ENCODE data around the gene MCM8. TPM values are rescaled to one million over a fixed set of nuclear protein-coding genes. Genes with fewer than 3 reads are reported as not detected.

The MCM8 gene
- total RNA-seq, 2 donors from 2014 or later = 26.1 to 43.0 TPM

GRCh38 chr20:5971203-5971602, 20.8 kb downstream of the MCM8 start:
- DNase-seq = no peak
- H3K9me3 ChIP-seq (ENCODE audit: control insufficient read depth, low read length) = no peaks in the 10 kb centered on the region
- H3K4me3 Mint-ChIP-seq = no peak overlapping the region
- H3K36me3 Mint-ChIP-seq (ENCODE audit: low read depth) = peaks cover 68% of the 10 kb centered on the region
- peaks cover 83% of the 10 kb centered on the region for H3K36me3 ChIP-seq (ENCODE audit: control insufficient read depth, insufficient read depth, low read length)
- H3K9me3 Mint-ChIP-seq = no peaks in the 10 kb centered on the region
- no peak overlapping the region for H3K27ac ChIP-seq (ENCODE audit: low read depth, low read length)
- H3K27ac Mint-ChIP-seq = no peak overlapping the region
- no peak overlapping the region for H3K9ac ChIP-seq (ENCODE audit: extremely low read depth, low read length, poor library complexity, severe bottlenecking)
- H3K4me1 Mint-ChIP-seq = peaks cover 3% of the 10 kb centered on the region
- peaks cover 37% of the 10 kb centered on the region for H3K27me3 Mint-ChIP-seq (ENCODE audit: insufficient read depth)
- H3K27me3 ChIP-seq (ENCODE audit: control insufficient read depth, insufficient read depth, low read length, poor library complexity, severe bottlenecking) = no peaks in the 10 kb centered on the region
- H3K4me1 ChIP-seq (ENCODE audit: control insufficient read depth, insufficient read depth, low read length) = no peaks in the 10 kb centered on the region
- H3K4me3 ChIP-seq (ENCODE audit: low read length) = no peak overlapping the region
- TF ChIP-seq CTCF (conservative IDR thresholded peaks at IDR 0.05) = no peak

- WGBS, 2 experiments (ENCODE audit: insufficient coverage in 1 of 2, insufficient read length in 1 of 2) = 86 to 98% methylated on average over 1 to 2 of the region's 2 CpGs
- no peak overlapping the region for H3K27ac Mint-ChIP-seq
- no peak overlapping the region for H3K4me3 ChIP-seq (ENCODE audit: low read length)
- H3K9ac ChIP-seq (ENCODE audit: extremely low read depth, low read length, poor library complexity, severe bottlenecking) = no peak overlapping the region
- H3K27ac ChIP-seq (ENCODE audit: low read depth, low read length) = no peak overlapping the region
- no peaks in the 10 kb centered on the region for H3K9me3 ChIP-seq (ENCODE audit: control insufficient read depth, low read length)
- no peaks in the 10 kb centered on the region for H3K27me3 ChIP-seq (ENCODE audit: control insufficient read depth, insufficient read depth, low read length, poor library complexity, severe bottlenecking)
- H3K27me3 Mint-ChIP-seq (ENCODE audit: insufficient read depth) = peaks cover 25% of the 10 kb centered on the region
- no peak overlapping the region for H3K4me3 Mint-ChIP-seq
- DNase-seq = no peak
- H3K4me1 ChIP-seq (ENCODE audit: control insufficient read depth, insufficient read depth, low read length) = no peaks in the 10 kb centered on the region
- H3K36me3 ChIP-seq (ENCODE audit: control insufficient read depth, insufficient read depth, low read length) = peaks cover 80% of the 10 kb centered on the region
- H3K36me3 Mint-ChIP-seq (ENCODE audit: low read depth) = peaks cover 64% of the 10 kb centered on the region
- TF ChIP-seq CTCF (conservative IDR thresholded peaks at IDR 0.05) = no peak
- H3K4me1 Mint-ChIP-seq = peaks cover 3% of the 10 kb centered on the region
- H3K9me3 Mint-ChIP-seq = no peaks in the 10 kb centered on the region
Observed at GRCh38 chr20:5973172-5973571, 22.7 kb downstream of the MCM8 start.

- Histone ChIP-seq H3K27me3 (ENCODE audit: control insufficient read depth, insufficient read depth, low read length, poor library complexity, severe bottlenecking) (no peaks in the 10 kb centered on the region), H3K4me3 (ENCODE audit: low read length) (no peak overlapping the region), H3K4me1 (ENCODE audit: control insufficient read depth, insufficient read depth, low read length) (no peaks in the 10 kb centered on the region), H3K9me3 (ENCODE audit: control insufficient read depth, low read length) (no peaks in the 10 kb centered on the region), H3K9ac (ENCODE audit: extremely low read depth, low read length, poor library complexity, severe bottlenecking) (no peak overlapping the region), H3K27ac (ENCODE audit: low read depth, low read length) (no peak overlapping the region), H3K36me3 (ENCODE audit: control insufficient read depth, insufficient read depth, low read length) (peaks cover 81% of the 10 kb centered on the region)
- peaks cover 1% of the 10 kb centered on the region for H3K4me1 Mint-ChIP-seq
- no peak for TF ChIP-seq CTCF (conservative IDR thresholded peaks at IDR 0.05)
- peaks cover 22% of the 10 kb centered on the region for H3K27me3 Mint-ChIP-seq (ENCODE audit: insufficient read depth)
- 86 to 95% methylated on average over 1 to 4 of the region's 4 CpGs for WGBS, 2 experiments (ENCODE audit: insufficient coverage in 1 of 2, insufficient read length in 1 of 2)
- H3K4me3 Mint-ChIP-seq = no peak overlapping the region
- no peak for DNase-seq
- no peak overlapping the region for H3K27ac Mint-ChIP-seq
- no peaks in the 10 kb centered on the region for H3K9me3 Mint-ChIP-seq
- peaks cover 65% of the 10 kb centered on the region for H3K36me3 Mint-ChIP-seq (ENCODE audit: low read depth)
Observed at GRCh38 chr20:5973971-5974370, 23.5 kb downstream of the MCM8 start.
